RWPE2 (cell line): ENCODE data around the gene NSUN4.

Experiments used
- ATAC-seq: fragments of 200-7000 bp; cut with Tn5 transposase; 3 replicates; pipeline ENCODE4 v1.9.1; 2021; ENCODE audit warnings: low read depth
- DNase-seq: peaks from one replicate; pipeline ENCODE4 v3.0.0-alpha.2; 2020; ENCODE audit warnings: low spot score
- H3K27ac ChIP-seq: fragments of 450-650 bp; 2 replicates; pipeline ENCODE4 v1.5.1; 2017; ENCODE audit warnings: mild to moderate bottlenecking; ENCODE audit not compliant: poor library complexity, severe bottlenecking
- H3K27me3 ChIP-seq: fragments of 250-450 bp; sonication (Bioruptor Pico); 2 replicates; pipeline ENCODE4 v1.5.1; 2021; ENCODE audit warnings: mild to moderate bottlenecking, moderate library complexity; ENCODE audit not compliant: insufficient read depth, poor library complexity, severe bottlenecking
- H3K36me3 ChIP-seq: fragments of 250-450 bp; sonication (Bioruptor Pico); 2 replicates; pipeline ENCODE4 v1.5.1; 2020; ENCODE audit warnings: low read depth, mild to moderate bottlenecking, moderate library complexity
- H3K4me1 ChIP-seq: fragments of 250-450 bp; sonication (Bioruptor Pico); 2 replicates; pipeline ENCODE4 v1.5.1; 2021; ENCODE audit warnings: mild to moderate bottlenecking, moderate library complexity; ENCODE audit not compliant: insufficient read depth, poor library complexity, severe bottlenecking
- H3K4me3 ChIP-seq: fragments of 250-450 bp; sonication (Bioruptor Pico); 2 replicates; pipeline ENCODE4 v1.5.1; 2021; ENCODE audit warnings: mild to moderate bottlenecking, moderate library complexity; ENCODE audit not compliant: severe bottlenecking
- H3K9me3 ChIP-seq: fragments of 250-450 bp; sonication (Bioruptor Pico); 2 replicates; pipeline ENCODE4 v1.5.1; 2021; ENCODE audit warnings: mild to moderate bottlenecking, moderate library complexity; ENCODE audit not compliant: severe bottlenecking
- CTCF ChIP-seq: fragments of 450-650 bp; IDR thresholded peaks from one replicate; pipeline ENCODE4 v1.5.1; 2017; ENCODE audit warnings: mild to moderate bottlenecking, moderate library complexity; ENCODE audit not compliant: poor library complexity, severe bottlenecking

NSUN4 gene

DNA sequence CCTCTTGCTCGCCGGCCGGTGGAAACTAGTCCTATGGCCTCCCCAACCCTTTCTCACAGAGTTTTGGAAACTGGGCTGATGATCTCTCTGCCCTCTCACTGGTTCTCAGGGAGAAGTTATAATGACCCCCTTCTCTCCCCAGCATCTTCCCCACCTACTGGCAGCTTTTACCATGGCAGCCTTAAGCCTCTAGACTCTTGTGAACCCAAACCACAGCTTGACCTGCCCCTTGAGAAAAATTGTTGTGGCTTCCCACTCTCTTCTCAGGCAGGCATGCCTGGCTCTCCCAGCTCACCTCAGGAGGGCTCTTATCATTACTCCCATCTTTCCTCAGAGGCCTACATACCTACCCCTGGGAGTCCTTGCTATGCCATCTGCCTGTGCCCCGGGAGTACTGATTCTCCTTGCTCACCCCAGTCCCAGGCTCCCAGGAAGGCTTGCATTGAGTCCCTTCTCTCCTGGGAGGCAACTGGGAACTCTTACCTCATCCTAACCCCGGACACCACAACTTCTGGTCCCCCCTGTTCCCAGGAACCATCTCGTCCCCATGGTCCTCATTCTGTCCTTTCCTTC is 1.6 kb downstream of the NSUN4 start:
- Histone ChIP-seq H3K36me3 (peaks cover 32% of the 10 kb centered on the region), H3K27me3 (no peaks in the 10 kb centered on the region), H3K4me1 (peaks cover 10% of the 10 kb centered on the region), H3K9me3 (no peaks in the 10 kb centered on the region), H3K4me3 (no peak overlapping the region), H3K27ac (peak overlapping the region; percentile 92)
- TF ChIP-seq CTCF, result no peak
- DNase-seq, result no peak
- no peak for ATAC-seq

- H3K4me1 ChIP-seq, result peaks cover 10% of the 10 kb centered on the region
- no peak overlapping the region for H3K27ac ChIP-seq
- H3K27me3 ChIP-seq, result no peaks in the 10 kb centered on the region
- H3K36me3 ChIP-seq, result peaks cover 38% of the 10 kb centered on the region
- DNase-seq, result no peak
- H3K4me3 ChIP-seq, result no peak overlapping the region
- no peaks in the 10 kb centered on the region for H3K9me3 ChIP-seq
- ATAC-seq, result no peak
- TF ChIP-seq CTCF, result no peak
Observed at GRCh38 chr1:46342677-46343350, 2.2 kb downstream of the NSUN4 start.

DNA sequence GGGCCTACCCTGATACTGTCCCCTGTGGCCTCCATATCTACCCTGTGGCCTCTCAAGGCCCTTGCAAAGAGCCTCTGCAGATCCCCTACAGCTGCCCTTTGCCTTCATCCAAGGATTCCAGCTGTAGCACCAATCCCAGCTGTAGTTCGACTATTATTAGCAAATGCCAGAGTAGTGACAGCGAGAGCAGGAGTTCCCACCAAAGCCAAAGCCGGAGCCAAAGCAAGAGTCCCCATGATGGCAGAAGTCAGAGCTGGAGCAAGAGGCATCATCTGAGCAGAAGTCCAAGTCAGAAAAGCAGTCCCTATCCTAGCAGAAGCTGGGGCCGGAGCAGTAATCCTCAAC is 2.7 kb downstream of the NSUN4 start:
- peaks cover 10% of the 10 kb centered on the region for H3K4me1 ChIP-seq
- DNase-seq (no peak), ATAC-seq (no peak)
- peaks cover 44% of the 10 kb centered on the region for H3K36me3 ChIP-seq
- H3K27me3 ChIP-seq, result no peaks in the 10 kb centered on the region
- H3K27ac ChIP-seq, result no peak overlapping the region
- TF ChIP-seq CTCF, result no peak
- no peaks in the 10 kb centered on the region for H3K9me3 ChIP-seq
- no peak overlapping the region for H3K4me3 ChIP-seq

GRCh38 chr1:46343705-46344104 is 3.1 kb downstream of the NSUN4 start:
- Histone ChIP-seq H3K27ac (no peak overlapping the region), H3K4me3 (no peak overlapping the region), H3K4me1 (peaks cover 10% of the 10 kb centered on the region), H3K36me3 (peaks cover 47% of the 10 kb centered on the region), H3K27me3 (no peaks in the 10 kb centered on the region), H3K9me3 (no peaks in the 10 kb centered on the region)
- no peak for ATAC-seq
- no peak for TF ChIP-seq CTCF
- no peak for DNase-seq

- H3K9me3 ChIP-seq, result no peaks in the 10 kb centered on the region
- TF ChIP-seq CTCF, result no peak
- no peaks in the 10 kb centered on the region for H3K27me3 ChIP-seq
- H3K27ac ChIP-seq, result no peak overlapping the region
- ATAC-seq (no peak), DNase-seq (no peak)
- no peak overlapping the region for H3K4me3 ChIP-seq
- peaks cover 55% of the 10 kb centered on the region for H3K36me3 ChIP-seq
- peaks cover 2% of the 10 kb centered on the region for H3K4me1 ChIP-seq
Observed at GRCh38 chr1:46344481-46344880, 3.9 kb downstream of the NSUN4 start.
